GM18861 (cell line): ENCODE data around the gene DSCAM.
"Not testable (repeated sequence)": the region's sequence is repeated elsewhere in the genome, so short reads cannot be mapped to it uniquely, and the experiment has no call there.

Experiments
- ATAC-seq: cut with Tn5 transposase; IDR thresholded peaks from one replicate; pipeline ENCODE4 v1.9.1; 2021; ENCODE audit not compliant: unreplicated experiment

DSCAM gene

DNA sequence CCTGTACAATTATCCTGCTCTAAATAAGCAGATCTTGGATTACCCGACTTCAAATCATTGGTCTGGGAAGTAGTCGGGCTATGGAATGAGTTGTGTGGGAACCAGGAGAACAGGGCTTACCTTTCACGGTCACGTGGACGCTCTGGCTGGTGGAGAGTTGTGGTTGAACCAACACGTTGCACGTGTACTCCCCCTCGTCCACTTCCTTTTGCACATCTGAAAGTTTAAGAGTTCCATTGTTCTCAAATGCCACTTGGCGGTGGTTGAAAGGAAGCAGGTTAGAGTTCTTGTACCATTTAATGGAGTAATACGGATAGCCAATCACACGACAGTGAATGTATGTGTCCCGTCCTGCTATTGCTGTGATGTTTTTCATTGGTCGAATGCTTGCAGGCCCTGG is 509.0 kb downstream of the DSCAM start:
- no peak for ATAC-seq

DNA sequence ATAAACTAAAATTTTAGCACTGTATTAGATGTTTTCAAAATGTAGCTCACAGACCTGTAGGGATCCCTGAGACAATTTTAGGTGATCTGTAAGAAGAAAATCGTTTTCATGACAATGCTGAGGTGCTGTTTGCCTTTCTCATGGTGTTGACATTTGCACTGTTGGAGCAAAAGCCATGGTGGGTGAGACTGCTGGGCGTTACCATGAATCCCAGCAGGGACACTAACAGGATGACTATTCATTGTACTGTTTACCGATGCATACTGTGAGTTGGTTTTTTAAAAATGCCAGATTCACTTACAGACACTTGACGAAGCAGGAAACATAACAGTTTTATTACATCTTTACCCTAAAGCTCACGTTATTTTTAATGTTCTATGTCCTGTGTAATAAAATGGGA is 511.3 kb downstream of the DSCAM start:
- no peak for ATAC-seq

DNA sequence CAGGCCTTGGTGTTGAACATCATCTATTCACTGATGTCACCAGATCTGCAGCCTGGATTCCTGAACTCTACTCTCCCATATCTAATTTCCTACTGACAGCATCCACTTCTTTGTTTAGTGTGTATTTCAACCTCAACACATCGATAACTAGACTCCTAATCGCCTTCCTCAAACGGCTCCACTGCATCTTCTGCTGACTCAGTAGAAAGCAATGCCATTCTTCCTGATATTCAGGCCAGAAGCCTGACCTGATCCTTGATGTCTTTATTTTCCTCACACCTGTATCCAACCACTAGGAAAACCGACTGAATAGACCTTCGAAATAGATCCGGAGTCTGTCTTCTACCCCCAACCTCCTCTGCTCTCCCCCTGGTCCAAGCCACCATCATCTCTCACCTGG is 512.8 kb downstream of the DSCAM start:
- ATAC-seq, result no peak

GRCh38 chr21:40333731-40334130 is 513.2 kb downstream of the DSCAM start:
- ATAC-seq, result no peak

GRCh38 chr21:40331804-40332203 is 515.2 kb downstream of the DSCAM start:
- ATAC-seq, result no peak

GRCh38 chr21:40331172-40331571 is 515.8 kb downstream of the DSCAM start:
- no peak for ATAC-seq

DNA sequence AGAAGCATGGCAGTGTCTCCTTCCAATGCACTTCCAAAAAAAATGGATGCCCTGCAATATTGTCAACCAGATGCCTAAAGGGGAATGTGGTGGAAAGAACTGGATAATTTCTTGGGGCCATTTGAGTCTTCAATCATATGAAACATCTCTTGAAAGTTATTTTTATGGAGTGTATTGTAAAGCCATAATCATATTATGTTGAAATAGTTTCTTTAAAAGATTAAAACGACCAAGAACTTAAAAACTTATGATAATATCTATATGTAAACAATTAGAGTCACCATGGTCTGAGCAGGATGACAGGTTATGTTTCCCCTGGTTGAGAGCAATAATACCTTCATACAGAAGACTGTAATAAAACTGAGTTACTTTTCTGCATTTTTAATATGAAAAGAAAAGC is 522.6 kb downstream of the DSCAM start:
- no peak for ATAC-seq

- not testable (repeated sequence) for ATAC-seq
These were observed 526.2 kb downstream of the DSCAM start for GRCh38 chr21:40320718-40321117.

- no peak for ATAC-seq
These were observed 528.6 kb downstream of the DSCAM start for GRCh38 chr21:40318371-40318770.

GRCh38 chr21:40316104-40316503 is 530.9 kb downstream of the DSCAM start:
- no peak for ATAC-seq

DNA sequence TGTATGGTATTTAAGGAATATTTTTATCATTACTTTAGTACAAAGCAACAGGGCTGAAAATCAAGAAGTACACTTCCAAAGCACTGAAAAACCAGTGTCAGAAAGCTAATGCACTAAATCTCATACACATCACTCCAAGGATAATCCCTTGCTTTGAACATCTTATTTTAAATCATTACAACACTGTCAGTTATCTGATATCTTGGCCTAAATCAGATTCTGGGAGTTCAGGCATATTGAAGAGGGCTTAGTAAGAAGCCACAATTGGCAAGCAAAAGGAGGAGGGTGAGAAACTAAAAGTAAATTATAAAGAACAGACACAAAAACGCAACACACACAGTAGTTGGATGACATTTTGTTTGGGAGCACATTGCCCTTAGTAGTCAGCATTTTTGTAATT is 531.3 kb downstream of the DSCAM start:
- ATAC-seq, result no peak

GRCh38 chr21:40313260-40313659 is 533.7 kb downstream of the DSCAM start:
- ATAC-seq, result no peak

DNA sequence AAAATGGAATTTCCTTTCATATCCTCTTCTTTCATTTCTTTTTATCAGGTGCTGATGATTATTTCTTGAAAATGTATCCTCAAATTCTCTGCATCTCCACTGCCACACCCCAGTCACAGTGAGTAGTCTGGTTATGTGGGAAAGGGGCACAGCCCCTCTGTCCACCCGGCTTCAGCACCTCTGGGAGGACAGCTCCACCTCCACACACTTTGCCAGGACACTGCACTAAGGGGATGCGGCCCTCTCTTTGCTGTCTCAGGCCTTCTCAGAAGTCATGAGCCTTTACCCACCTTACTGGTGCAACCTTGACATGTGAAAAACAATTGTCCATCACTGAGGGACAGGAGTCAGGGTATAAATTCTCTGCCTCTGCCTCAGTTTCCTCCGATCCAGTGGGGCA is 546.7 kb downstream of the DSCAM start:
- no peak for ATAC-seq

- no peak for ATAC-seq
These were observed 547.5 kb downstream of the DSCAM start for GRCh38 chr21:40299451-40299850.

- ATAC-seq, result no peak
These were observed 552.6 kb downstream of the DSCAM start for GRCh38 chr21:40294345-40294744.

DNA sequence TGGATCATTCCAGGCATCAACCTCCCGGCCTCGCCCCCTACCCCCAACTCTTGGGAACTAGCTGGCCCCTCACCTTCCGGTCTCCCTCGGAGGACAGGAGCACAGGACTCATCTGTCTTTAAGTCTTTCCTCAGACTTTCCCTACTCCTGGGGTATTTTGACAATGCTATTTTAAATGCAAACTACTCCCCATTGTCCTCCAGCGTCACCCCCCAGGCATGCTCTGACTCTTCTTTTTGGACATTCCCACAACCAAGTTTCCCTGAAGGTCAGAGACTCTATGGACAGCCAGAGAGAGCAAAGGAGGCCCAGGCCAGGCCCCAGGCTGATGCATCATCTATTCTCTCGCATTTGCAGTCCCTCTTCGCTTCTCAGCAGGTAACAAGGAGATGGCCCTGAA is 555.4 kb downstream of the DSCAM start:
- ATAC-seq, result no peak

DNA sequence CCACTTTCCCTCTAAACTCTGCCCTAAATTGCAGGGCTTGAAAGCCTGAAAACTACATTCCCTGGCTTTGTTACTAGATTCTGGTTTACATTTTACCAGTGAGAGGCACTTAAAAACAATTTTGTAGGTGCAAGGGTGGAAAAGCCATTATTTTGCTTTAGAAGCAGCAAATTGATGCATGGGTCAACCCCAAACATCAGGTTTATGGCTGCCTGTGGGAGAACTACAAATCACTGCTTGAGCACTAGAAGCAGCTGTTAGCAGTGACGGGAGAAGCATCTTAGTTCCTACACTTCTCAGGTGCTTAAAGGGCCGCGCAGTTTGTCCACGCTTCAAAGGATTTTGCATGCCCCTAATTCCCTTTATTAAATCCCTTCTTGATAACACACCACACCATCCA is 562.5 kb downstream of the DSCAM start:
- ATAC-seq, result no peak

GRCh38 chr21:40282912-40283886 is 563.8 kb downstream of the DSCAM start:
- no peak for ATAC-seq

DNA sequence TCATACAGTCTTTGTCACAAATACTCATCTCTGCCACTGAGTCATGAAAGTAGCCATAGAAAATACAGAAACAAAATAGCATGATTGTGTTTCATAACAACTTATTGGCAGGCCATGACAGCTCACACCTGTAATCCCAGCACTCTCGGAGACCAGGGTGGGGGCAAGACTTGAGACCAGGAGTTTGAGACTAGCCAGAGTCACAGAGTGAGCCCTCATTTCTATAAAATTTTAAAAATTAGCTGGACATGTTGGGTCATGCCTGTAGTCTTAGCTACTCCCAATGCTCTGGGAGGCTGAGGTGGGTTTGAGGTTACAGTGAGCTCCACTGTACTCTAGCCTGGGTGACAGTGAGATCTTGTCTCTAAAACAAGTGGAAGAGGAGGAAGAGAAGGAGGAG is 568.6 kb downstream of the DSCAM start:
- no peak for ATAC-seq

DNA sequence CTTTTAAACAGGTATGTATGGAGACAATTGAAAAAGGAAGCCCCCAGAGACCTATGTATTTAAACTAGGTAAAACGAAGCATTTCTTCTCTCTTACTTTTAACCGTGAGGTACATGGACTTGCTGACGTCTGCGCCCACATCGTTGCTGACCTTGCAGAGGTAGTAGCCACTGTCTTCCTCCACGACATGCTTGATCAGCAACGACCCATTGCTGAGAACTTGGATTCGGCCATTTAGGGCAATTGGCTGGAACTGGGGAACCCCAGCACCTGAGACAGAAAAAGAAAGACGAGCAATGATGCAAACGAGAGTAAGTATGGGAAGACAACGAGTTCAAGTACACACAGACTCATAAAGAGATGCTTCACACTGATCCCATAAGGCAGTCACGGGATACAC is 571.0 kb downstream of the DSCAM start:
- no peak for ATAC-seq

GRCh38 chr21:40272037-40272436 is 574.9 kb downstream of the DSCAM start:
- ATAC-seq, result no peak

- ATAC-seq, result no peak
These were observed 575.8 kb downstream of the DSCAM start for GRCh38 chr21:40271164-40271563.

GRCh38 chr21:40270047-40270446 is 576.9 kb downstream of the DSCAM start:
- ATAC-seq, result no peak
